ENCODE results near the gene GRAMD1B. TPM values are rescaled to one million over a fixed set of nuclear protein-coding genes. Genes with fewer than 3 reads are reported as not detected.
A peak's percentile ranks its signal among the peaks of the same experiment; 100 is the strongest.
"Not testable (repeated sequence)": the region's sequence is repeated elsewhere in the genome, so short reads cannot be mapped to it uniquely, and the experiment has no call there.

Gene GRAMD1B
- total RNA-seq, 1 donor from 2014 or later = 0.26 TPM

DNA sequence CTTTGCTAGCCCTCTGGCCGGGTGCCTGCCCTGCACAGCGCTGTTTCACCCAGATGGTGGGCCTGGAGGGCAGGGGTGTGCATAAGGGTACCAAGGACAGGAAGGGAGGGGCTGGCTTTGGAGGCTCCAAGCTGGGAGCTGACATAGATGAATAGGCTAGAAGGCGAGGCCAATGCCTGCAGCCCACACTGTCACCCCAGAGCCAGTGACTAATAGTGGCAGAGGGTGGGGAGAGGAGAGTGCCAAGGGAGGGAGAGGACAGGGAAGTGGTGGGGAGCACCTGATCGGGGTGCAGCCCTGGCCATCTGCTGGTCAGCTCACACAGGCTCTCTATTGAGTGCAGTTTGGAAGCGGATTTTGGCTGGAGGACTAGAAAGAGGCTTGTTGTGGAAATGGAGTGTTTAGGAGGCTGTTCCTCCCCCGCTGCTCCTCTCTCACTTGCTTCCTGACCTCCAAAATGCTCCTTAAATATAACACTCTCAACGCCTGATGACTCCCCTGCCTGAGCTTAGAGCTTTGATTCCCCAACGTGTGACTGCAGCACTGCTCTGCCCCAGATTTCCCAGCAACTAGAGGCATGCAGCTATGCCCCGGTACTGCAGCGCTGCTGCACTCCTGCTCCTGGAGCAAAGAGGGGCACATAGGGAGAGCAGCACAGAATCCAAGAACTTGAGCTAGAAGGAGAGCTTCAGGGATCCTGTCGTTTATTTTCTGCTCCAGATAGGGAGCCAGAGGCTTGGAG, 89.2 kb downstream of the GRAMD1B start:
- no peak for FAIRE-seq
- TF ChIP-seq, protein P1, sequence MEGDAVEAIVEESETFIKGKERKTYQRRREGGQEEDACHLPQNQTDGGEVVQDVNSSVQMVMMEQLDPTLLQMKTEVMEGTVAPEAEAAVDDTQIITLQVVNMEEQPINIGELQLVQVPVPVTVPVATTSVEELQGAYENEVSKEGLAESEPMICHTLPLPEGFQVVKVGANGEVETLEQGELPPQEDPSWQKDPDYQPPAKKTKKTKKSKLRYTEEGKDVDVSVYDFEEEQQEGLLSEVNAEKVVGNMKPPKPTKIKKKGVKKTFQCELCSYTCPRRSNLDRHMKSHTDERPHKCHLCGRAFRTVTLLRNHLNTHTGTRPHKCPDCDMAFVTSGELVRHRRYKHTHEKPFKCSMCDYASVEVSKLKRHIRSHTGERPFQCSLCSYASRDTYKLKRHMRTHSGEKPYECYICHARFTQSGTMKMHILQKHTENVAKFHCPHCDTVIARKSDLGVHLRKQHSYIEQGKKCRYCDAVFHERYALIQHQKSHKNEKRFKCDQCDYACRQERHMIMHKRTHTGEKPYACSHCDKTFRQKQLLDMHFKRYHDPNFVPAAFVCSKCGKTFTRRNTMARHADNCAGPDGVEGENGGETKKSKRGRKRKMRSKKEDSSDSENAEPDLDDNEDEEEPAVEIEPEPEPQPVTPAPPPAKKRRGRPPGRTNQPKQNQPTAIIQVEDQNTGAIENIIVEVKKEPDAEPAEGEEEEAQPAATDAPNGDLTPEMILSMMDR (IDR thresholded peaks at IDR 0.05; ENCODE audit: insufficient read depth, low read length, severe bottlenecking) = no peak

DNA sequence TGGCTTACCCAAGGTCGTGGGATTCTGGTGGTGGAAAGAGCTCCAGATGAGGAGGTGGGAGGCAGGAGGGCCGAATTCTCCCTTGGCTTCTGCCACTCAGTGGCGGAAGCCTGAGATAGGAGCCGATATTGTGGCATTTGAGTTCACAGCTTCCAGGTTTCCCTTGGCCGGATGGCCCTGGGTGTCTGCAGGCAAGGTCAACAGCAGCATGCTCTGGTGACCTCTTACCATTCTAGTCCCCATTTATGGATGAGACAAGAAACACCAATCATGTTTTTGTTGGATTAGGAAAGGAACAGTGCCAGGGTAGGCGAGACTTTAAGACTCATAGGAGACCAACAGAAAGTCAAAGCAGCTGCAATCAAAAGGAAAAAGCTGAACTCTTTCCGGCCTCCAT, 89.7 kb downstream of the GRAMD1B start:
- Histone ChIP-seq H3K4me3 (ENCODE audit: low read depth, low read length) (no peak overlapping the region), H3K36me3 (ENCODE audit: control insufficient read depth, insufficient read depth, low read length) (no peaks in the 10 kb centered on the region), H3K27me3 (ENCODE audit: control insufficient read depth, insufficient read depth, low read length) (no peaks in the 10 kb centered on the region)
- FAIRE-seq (no peak), DNase-seq (ENCODE audit: low read depth) (no peak)
- TF ChIP-seq, protein P1 (IDR thresholded peaks at IDR 0.05; ENCODE audit: insufficient read depth, low read length, severe bottlenecking) = no peak

More for the DNA sequence above, 89.2 kb downstream of the GRAMD1B start:
- Histone ChIP-seq H3K36me3 (ENCODE audit: control insufficient read depth, insufficient read depth, low read length) (no peaks in the 10 kb centered on the region), H3K4me3 (ENCODE audit: low read depth, low read length) (no peak overlapping the region), H3K27me3 (ENCODE audit: control insufficient read depth, insufficient read depth, low read length) (no peaks in the 10 kb centered on the region)
- DNase-seq (ENCODE audit: low read depth) = peak; percentile 45

DNA sequence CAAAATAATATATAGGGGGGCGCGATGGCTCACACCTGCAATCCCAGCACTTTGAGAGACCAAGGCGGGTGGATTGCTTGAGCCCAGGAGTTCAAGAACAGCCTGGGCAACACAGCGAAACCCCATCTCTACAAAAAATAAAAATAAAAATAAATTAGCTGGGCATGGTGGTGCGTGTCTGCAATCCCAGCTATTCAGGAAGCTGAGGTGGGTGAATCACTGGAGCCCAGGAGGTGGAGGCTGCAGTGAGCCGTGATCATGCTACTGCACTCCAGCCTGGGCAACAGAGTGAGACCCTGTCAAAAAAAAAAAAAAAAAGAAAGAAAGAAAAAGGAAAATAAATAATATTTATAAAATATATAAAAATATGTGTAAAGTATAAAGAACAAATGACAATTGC, 90.4 kb downstream of the GRAMD1B start:
- DNase-seq (ENCODE audit: low read depth) = peak; percentile 46
- not testable (repeated sequence) for H3K4me3 ChIP-seq (ENCODE audit: low read depth, low read length); H3K27me3 ChIP-seq (ENCODE audit: control insufficient read depth, insufficient read depth, low read length); H3K36me3 ChIP-seq (ENCODE audit: control insufficient read depth, insufficient read depth, low read length); FAIRE-seq

DNA sequence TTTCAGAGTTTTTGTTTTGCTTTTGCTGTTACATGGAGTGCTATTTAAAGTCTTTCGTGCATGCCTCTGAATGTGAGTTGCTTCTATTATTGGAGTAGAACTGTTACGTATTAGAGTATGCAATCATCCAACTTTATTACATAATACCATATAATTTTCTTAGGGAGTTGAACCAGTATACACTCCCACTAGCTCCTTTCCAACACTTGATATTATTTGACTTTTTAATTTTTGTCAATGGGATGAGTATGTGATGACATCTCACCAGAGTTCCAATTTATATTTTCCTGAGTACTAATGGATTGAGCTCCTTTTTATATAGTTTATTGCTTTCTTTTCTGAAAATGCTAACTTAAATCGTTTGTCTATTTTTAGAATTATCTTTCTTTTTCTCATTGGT, 90.9 kb downstream of the GRAMD1B start:
- Histone ChIP-seq H3K4me3 (ENCODE audit: low read depth, low read length) (no peak overlapping the region), H3K27me3 (ENCODE audit: control insufficient read depth, insufficient read depth, low read length) (no peaks in the 10 kb centered on the region), H3K36me3 (ENCODE audit: control insufficient read depth, insufficient read depth, low read length) (no peaks in the 10 kb centered on the region)
- no peak for FAIRE-seq
- TF ChIP-seq, protein P1 (IDR thresholded peaks at IDR 0.05; ENCODE audit: insufficient read depth, low read length, severe bottlenecking) = no peak
- no peak for DNase-seq (ENCODE audit: low read depth)

DNA sequence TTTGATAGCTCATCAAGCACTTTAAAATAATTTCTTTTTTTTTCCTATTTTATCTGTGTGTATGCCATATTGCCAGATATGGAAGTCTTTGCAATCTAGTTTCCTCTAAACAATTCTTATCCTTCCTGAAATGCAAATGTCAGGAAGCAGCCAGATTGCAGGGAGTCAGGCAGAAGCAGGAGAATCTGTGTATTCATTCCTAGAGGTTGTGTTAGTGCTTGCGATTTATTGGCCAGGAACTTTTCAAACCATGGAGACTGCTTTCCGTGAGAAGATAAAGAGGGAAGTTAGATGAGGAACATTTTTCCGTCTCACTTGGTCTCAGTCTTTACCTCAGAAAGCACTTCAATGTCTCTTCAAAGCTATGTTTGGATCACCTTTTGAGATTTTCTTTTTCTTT, 91.9 kb downstream of the GRAMD1B start:
- no peaks in the 10 kb centered on the region for H3K36me3 ChIP-seq (ENCODE audit: control insufficient read depth, insufficient read depth, low read length)
- FAIRE-seq = no peak
- DNase-seq (ENCODE audit: low read depth) = no peak
- TF ChIP-seq, protein P1 (IDR thresholded peaks at IDR 0.05; ENCODE audit: insufficient read depth, low read length, severe bottlenecking) = no peak
- H3K27me3 ChIP-seq (ENCODE audit: control insufficient read depth, insufficient read depth, low read length) = no peaks in the 10 kb centered on the region
- no peak overlapping the region for H3K4me3 ChIP-seq (ENCODE audit: low read depth, low read length)

DNA sequence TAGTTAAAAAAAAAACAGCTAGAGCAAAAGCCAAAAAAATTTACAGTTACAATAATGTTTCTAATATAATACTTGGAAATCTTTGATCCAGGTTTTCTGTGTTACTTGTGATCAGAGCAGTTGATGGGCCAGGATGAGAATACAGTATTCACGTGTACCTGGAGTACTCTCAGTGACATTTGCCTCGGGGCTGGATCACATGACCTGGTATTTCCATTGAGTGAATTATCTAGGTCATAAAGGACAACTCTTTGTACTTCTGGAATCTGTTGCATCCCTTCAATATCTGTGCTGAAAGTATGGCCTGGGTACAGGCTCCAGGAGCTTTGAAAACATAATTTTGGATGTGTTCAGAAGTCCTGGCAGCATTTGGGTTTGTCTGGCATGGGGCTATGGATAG, 93.5 kb downstream of the GRAMD1B start:
- Histone ChIP-seq H3K36me3 (ENCODE audit: control insufficient read depth, insufficient read depth, low read length) (no peaks in the 10 kb centered on the region), H3K27me3 (ENCODE audit: control insufficient read depth, insufficient read depth, low read length) (no peaks in the 10 kb centered on the region), H3K4me3 (ENCODE audit: low read depth, low read length) (no peak overlapping the region)
- DNase-seq (ENCODE audit: low read depth) (no peak), FAIRE-seq (no peak)
- TF ChIP-seq, protein P1 (IDR thresholded peaks at IDR 0.05; ENCODE audit: insufficient read depth, low read length, severe bottlenecking) = no peak

All from bronchial epithelial cell (primary cell).